ENCODE results near the gene BUD13. TPM values are rescaled to one million over a fixed set of nuclear protein-coding genes. Genes with fewer than 3 reads are reported as not detected.
"Not testable (repeated sequence)": the region's sequence is repeated elsewhere in the genome, so short reads cannot be mapped to it uniquely, and the experiment has no call there.

Gene BUD13
- total and polyA plus RNA-seq, 2 experiments from 2014 or later = 15.3 to 19.5 TPM

DNA sequence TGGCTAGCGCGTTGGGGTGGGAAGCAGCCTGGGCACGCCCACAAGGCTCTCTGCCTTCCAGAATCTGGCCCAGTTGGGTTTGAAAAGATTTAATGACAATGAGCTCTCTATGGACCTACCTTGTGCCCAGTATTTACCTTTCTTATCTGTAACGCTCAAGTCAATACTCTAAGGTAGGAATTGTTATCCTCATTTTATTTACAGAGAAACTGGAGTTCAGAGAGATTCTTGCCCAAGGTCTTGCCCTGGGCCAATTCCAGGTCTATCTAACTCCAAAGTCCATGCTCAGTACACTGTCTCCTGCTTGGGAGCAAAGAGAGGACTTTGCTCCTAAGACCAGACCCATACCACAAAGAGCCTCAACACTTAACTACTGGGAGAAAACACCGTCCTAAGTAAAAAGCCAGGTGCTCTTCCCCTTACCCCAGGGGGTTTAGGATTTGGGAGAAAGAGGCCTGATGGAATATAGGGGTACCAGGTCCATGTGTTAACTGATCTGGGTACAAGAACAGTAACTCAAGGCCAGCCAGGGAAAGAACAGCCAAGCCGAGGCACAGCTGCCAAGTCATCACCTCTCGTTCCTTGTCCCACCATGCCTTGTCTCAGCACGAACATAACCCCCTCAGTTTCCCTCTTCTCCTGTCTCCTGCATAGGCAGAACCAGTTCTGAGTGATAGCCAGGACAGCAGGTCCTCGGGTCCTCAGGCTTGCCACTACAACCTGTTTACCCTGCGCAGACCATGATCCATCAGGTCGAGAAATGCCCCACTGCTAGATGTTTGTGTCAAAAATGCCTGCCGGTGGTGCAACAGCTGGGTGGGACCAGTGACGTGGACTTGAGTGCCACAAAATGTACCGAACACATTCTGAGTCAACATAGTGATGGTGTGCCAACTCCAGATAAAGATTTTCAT is 35.7 kb upstream of the BUD13 start:
- no peak overlapping the region for H3K27ac ChIP-seq
- TF ChIP-seq, protein P1, sequence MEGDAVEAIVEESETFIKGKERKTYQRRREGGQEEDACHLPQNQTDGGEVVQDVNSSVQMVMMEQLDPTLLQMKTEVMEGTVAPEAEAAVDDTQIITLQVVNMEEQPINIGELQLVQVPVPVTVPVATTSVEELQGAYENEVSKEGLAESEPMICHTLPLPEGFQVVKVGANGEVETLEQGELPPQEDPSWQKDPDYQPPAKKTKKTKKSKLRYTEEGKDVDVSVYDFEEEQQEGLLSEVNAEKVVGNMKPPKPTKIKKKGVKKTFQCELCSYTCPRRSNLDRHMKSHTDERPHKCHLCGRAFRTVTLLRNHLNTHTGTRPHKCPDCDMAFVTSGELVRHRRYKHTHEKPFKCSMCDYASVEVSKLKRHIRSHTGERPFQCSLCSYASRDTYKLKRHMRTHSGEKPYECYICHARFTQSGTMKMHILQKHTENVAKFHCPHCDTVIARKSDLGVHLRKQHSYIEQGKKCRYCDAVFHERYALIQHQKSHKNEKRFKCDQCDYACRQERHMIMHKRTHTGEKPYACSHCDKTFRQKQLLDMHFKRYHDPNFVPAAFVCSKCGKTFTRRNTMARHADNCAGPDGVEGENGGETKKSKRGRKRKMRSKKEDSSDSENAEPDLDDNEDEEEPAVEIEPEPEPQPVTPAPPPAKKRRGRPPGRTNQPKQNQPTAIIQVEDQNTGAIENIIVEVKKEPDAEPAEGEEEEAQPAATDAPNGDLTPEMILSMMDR (IDR thresholded peaks at IDR 0.05; ENCODE audit: low read depth, low read length) = no peak

DNA sequence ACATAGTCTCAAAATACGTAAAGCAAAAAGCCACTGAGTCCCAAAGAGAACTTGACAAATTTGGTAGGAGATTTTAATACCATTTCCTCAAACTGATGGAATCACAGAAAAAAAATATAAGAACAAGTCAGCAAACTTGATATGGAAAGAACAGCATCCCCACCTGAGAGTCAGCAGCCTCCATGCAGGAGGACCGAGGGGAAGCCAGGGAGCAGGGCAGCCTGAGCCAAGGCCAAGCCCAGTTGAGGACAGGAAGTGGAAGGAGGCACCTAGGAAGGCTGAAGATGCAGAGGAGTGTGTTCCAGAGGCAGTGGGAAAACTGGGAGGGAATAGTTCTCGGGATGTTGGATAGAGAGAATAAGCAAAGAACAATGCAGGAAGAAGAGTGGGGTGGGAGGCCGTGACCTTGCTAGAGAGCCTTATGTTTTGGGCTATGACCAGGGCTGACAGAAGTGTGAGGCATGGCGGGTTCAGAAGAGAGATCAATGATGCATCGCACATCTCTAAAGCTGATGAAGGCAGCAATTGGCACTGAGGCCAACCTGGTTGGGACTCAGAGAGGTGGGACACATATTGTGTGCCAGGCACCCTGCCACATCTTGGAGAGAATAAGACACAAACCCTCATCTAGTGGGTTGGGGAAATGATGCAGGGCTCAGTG is 34.9 kb upstream of the BUD13 start:
- TF ChIP-seq, protein P1 (IDR thresholded peaks at IDR 0.05; ENCODE audit: low read depth, low read length) = no peak
- H3K27me3 ChIP-seq = no peaks in the 10 kb centered on the region
- H3K4me1 ChIP-seq (ENCODE audit: low read depth) = no peaks in the 10 kb centered on the region
- no peak overlapping the region for H3K27ac ChIP-seq
- no peaks in the 10 kb centered on the region for H3K36me3 ChIP-seq
- H3K9me3 ChIP-seq (ENCODE audit: low read depth) = no peaks in the 10 kb centered on the region
- DNase-seq (ENCODE audit: low read depth in 1 of 2, low spot score in 1 of 2) = no peak
- H3K4me3 ChIP-seq = no peak overlapping the region

More for the DNA sequence above, 35.7 kb upstream of the BUD13 start:
- no peaks in the 10 kb centered on the region for H3K36me3 ChIP-seq
- DNase-seq (ENCODE audit: low read depth in 1 of 2, low spot score in 1 of 2) = peak in 1 of 2 donors; percentile 84
- H3K27me3 ChIP-seq = no peaks in the 10 kb centered on the region
- no peaks in the 10 kb centered on the region for H3K9me3 ChIP-seq (ENCODE audit: low read depth)
- H3K4me3 ChIP-seq = no peak overlapping the region
- no peaks in the 10 kb centered on the region for H3K4me1 ChIP-seq (ENCODE audit: low read depth)

DNA sequence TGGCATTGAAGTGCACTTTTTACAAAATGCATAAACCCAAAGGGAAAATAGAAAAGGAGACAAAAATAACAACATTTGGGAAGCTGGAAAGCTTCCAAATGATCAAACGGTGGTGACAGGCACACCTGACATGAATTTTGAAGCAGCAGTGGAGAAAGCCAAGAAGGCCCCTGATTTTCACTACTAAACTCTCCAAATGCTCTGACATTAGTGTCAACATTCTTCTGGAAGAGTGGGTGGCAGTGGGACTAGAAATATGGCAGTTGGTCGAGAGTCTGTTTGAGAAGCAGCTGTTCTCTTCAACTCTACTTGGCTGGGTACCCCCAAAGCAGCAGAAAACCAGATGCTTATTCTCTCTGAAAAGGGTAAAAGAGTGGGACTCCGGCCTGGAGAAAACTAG is 31.2 kb upstream of the BUD13 start:
- Histone ChIP-seq H3K27me3 (no peaks in the 10 kb centered on the region), H3K9me3 (ENCODE audit: low read depth) (no peaks in the 10 kb centered on the region), H3K4me3 (no peak overlapping the region), H3K4me1 (ENCODE audit: low read depth) (no peaks in the 10 kb centered on the region), H3K36me3 (no peaks in the 10 kb centered on the region), H3K27ac (no peak overlapping the region)
- no peak for DNase-seq (ENCODE audit: low read depth in 1 of 2, low spot score in 1 of 2)
- TF ChIP-seq, protein P1 (IDR thresholded peaks at IDR 0.05; ENCODE audit: low read depth, low read length) = no peak

DNA sequence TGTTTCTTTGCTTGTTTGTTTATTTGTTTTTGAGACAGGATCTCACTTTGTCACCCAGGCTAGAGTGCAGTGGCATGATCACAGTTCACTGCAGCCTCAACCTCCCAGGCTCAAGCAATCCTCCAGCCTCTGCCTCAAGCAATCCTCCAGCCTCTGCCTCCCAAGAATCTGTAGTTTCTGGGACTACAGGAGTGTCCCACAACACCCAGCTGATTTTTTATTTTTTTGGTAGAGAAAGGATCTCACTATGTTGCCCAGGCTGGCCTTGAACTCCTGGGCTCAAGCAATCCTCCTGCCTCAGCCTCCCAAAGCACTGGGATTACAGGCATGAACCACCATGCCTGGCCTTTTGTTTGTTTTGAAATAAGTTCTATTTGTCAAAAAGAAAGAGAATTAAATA is 28.9 kb upstream of the BUD13 start:
- not testable (repeated sequence) for H3K4me3 ChIP-seq; H3K27ac ChIP-seq; H3K36me3 ChIP-seq; H3K9me3 ChIP-seq (ENCODE audit: low read depth); H3K27me3 ChIP-seq; H3K4me1 ChIP-seq (ENCODE audit: low read depth); DNase-seq (ENCODE audit: low read depth in 1 of 2, low spot score in 1 of 2)

DNA sequence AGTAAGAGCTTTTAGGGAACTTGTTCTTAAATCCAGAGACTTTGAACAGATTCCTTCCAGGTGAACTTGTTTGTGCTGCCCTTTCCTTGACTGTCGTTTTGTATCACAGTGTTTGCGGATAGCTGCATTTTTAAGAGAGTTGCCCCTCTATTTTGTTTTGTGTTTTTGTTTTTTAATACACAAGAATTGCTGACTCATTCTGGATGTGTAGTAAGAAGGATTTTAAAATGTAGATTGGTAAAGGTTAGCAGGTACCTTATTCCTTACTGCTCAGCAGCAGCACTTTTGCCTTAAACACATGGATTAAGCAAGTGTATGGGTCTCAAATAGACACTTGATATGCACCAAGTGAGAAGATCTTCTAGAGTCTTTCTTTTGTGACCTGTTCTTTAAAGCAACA is 27.8 kb upstream of the BUD13 start:
- H3K4me3 ChIP-seq = no peak overlapping the region
- no peaks in the 10 kb centered on the region for H3K36me3 ChIP-seq
- no peak overlapping the region for H3K27ac ChIP-seq
- DNase-seq (ENCODE audit: low read depth in 1 of 2, low spot score in 1 of 2) = no peak
- H3K27me3 ChIP-seq = no peaks in the 10 kb centered on the region
- no peaks in the 10 kb centered on the region for H3K4me1 ChIP-seq (ENCODE audit: low read depth)
- no peaks in the 10 kb centered on the region for H3K9me3 ChIP-seq (ENCODE audit: low read depth)
- TF ChIP-seq, protein P1 (IDR thresholded peaks at IDR 0.05; ENCODE audit: low read depth, low read length) = no peak

DNA sequence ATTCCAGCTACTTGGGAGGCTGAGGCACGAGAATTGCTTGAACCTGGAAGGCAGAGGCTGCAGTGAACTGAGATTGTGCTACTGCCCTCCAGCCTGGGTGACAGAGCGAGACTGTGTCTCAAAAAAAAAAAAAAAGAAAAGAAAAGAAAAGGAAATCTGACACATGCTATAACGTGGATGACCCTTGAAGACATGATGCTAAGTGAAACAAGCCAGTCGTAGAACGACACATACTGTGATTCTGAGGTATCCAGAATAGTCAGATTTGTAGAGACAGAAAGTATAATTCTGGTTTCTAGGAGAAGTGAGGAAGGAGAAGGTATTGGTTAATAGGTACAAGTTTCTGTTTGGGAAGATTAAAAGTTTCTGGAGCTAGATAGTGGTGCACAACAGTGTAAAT is 25.6 kb upstream of the BUD13 start:
- Histone ChIP-seq H3K27me3 (no peaks in the 10 kb centered on the region), H3K4me3 (no peak overlapping the region), H3K27ac (no peak overlapping the region), H3K9me3 (ENCODE audit: low read depth) (no peaks in the 10 kb centered on the region), H3K4me1 (ENCODE audit: low read depth) (no peaks in the 10 kb centered on the region), H3K36me3 (no peaks in the 10 kb centered on the region)
- DNase-seq (ENCODE audit: low read depth in 1 of 2, low spot score in 1 of 2) = no peak
- TF ChIP-seq, protein P1 (IDR thresholded peaks at IDR 0.05; ENCODE audit: low read depth, low read length) = no peak

Data from cardiac muscle cell (in vitro differentiated cells and primary cell).